ENCODE data around the gene ZNF446.

DNA sequence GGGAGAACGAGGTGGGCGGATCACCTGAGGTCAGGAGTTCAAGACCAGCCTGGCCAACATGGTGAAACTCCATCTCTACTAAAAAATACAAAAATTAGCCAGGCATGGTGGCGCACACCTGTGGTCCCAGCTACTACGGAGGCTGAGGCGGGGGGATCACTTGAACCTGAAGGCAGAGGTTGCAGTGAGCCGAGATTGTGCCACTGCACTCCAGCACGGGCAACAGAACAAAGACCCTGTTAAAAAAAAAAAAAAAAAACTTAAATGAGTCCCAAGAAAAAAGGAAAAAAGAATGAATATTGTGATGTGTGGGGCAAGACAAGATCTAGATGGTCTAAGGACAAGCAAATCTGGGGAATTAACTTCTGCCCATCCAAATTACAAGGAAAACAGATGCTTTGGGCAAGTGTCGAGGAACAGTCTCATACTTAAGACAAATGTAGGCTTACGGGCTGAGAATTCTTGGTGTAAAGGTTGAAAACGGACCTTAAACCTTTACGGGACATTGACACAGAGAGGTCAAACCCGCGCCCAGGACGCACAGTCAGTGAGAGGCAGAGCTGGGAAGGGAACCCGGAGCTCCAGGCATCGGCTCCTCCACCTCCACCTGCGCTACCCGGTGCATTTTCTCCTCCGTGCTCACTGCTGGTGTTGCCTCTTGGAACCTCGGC, 9.9 kb upstream of the ZNF446 start:
- TF ChIP-seq, protein P1, sequence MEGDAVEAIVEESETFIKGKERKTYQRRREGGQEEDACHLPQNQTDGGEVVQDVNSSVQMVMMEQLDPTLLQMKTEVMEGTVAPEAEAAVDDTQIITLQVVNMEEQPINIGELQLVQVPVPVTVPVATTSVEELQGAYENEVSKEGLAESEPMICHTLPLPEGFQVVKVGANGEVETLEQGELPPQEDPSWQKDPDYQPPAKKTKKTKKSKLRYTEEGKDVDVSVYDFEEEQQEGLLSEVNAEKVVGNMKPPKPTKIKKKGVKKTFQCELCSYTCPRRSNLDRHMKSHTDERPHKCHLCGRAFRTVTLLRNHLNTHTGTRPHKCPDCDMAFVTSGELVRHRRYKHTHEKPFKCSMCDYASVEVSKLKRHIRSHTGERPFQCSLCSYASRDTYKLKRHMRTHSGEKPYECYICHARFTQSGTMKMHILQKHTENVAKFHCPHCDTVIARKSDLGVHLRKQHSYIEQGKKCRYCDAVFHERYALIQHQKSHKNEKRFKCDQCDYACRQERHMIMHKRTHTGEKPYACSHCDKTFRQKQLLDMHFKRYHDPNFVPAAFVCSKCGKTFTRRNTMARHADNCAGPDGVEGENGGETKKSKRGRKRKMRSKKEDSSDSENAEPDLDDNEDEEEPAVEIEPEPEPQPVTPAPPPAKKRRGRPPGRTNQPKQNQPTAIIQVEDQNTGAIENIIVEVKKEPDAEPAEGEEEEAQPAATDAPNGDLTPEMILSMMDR (IDR thresholded peaks at IDR 0.05), result no peak
- no peak for TF ChIP-seq POLR2A (IDR thresholded peaks at IDR 0.05)
